GM18508 (cell line): ENCODE measurements around the gene TNS1.

Source experiments
- ATAC-seq: cut with Tn5 transposase; IDR thresholded peaks from one replicate; pipeline ENCODE4 v1.9.1; 2021; ENCODE audit warnings: moderate number of reproducible peaks; ENCODE audit not compliant: insufficient read depth, unreplicated experiment

TNS1 gene

GRCh38 chr2:217839750-217840107 lies 163.1 kb downstream of the TNS1 start:
- no peak for ATAC-seq

DNA sequence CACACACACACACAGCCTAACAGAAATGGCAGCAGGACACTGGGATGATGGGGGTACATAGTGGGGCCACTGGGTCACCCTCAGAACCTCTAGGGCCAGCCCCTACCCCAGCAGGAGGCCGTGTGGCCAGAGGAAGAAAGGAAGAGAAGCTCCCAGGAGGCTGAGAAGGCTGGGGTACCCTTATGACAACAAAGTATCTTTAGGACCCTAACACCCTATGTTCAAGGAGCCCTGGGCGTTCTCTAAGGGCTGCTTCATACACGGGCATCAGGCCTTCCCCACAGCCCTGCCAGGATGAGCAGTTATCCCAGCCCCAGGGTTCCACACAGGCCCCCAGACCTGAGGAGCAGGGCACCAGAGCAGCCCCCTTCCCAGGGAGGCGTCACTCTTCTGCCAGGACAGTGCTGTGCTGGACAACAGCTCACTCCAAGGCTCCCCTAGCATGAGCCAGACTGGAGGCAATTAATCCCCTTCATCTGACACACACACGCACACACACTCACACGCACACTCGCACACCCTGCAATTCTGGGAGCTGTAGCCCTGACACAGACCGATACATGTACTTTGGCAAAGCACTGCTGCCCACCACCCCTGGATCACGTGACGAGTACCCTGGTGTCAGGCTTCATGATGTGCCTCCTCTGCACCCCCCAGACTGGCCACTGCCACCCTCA lies 163.6 kb downstream of the TNS1 start:
- no peak for ATAC-seq

DNA sequence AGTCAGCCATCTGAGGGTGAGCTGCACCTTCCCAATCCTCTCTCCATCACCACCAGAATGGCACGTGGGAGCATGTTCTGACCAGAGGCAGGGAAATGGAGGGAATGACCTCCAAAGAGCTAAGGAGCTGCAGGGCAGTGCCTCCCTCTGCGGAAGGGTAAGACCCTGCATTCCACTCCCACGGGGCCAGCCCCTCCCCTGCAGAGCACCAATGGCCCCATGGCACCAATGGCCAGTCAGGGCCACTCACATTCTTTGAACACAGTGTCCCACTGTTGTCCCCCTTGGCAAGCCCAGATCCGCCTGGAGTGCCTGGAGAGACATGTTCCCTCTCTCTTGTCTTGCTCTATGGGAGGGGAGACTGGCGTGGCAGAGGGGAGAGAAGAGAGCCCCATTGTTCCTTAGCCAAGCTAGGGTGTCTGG lies 164.4 kb downstream of the TNS1 start:
- ATAC-seq = no peak

GRCh38 chr2:217837530-217837929 lies 165.3 kb downstream of the TNS1 start:
- ATAC-seq = no peak

DNA sequence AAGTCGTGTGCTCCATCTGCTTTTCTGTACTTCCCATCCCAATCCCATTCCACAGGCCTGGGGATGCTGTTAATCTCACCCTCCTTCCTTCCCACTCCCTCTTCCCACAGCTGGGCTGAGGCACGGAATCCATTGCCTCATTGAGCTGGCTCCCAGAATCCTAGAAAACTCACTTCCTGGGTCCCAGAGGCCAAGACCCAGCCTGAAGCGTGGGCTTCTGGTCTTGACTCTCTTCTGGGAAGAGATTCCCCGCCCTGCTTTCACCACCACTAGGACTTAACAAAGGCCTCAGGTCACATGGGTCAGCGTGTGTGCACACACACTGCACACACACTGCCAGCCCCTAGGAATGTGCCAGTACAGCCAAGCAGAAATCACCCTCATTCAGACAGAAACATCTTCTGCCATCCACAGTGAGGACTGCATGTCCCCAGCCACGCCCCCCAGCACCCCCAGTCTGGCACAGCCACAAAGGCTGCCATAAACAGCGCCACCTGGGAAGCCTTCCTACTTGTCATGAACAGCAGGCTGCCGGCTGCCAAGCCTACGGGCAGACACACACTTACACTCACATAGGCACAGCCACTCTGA lies 165.8 kb downstream of the TNS1 start:
- no peak for ATAC-seq

DNA sequence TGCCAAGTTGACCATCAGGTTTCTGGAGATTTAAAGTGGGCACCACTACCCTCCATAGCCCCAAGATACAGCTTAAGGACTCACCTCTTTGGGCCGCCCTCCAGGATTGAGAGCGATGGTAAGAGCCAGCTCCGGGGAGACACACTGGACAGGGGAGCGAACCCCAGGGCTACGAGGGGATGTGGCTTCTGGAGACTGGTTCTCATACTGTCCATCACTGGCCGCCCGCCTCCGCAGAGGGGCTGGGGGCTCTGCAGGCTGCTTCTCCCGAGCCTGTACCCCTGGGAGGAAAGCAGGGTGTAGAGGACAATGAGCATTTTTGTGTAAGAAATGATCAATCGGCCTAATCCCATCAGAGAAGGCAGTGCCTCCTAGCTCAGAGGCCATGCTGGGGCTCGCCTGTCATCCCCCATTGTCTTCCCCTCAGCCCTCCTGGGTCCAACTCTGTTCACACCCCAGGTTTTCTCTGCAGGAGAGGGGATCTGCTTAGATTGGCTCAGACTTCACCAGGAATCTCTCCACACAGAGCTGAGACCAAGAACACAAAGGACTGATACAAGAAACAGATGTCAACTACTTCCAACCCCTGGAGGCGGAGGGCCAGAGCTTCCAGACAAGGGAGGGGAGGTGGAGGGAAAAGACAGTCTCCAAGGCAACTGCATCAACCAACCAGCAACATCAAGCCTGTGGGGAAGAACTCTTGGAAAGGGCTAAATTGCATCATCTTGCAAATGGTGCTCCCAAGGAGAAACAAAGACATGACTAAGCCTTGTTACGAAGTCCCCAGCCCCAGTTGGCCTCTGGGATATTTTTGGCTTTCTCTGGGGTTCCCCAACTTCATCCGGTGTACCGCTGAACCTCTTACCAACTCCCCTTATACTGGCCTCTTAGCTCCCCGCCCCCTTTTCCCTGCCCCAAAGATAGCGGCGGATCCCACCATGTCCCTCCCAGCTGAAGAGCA lies 166.6 kb downstream of the TNS1 start:
- ATAC-seq = no peak

DNA sequence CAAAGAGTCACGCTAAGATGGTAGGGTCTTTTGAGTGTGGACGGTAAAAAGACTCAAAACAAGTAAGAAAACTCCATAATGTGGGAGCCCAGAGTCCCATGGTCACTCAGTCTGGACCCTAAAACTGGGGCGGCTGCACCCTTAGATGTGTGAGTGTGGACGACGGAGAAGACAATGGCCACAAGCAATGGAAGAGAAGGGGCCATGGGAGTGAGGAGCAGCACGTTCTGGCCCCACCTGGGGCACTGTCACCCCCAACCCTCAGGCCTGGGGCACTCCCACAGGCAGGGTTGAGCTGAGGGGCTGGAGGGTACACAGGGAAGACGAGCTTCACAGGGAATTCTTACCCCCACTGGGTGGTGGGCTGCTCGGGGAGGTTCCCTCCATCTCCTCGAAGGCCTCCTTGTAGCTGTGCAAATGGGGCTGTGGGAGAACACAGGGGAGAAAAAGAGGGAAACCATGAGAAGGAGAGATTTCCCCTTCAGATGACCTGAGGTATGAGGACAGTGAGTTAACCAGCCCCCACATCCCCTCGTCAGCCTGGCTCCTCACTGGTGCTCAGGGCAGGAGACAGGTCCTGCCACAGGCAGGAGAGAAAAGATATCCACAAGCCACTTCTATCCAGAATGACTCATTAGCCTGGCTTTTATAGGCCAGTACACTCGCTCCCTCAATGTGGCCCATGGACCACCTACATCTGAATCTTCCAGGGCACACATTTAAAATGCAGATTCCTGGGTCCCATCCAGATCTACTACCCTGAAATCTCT lies 167.9 kb downstream of the TNS1 start:
- ATAC-seq = no peak

DNA sequence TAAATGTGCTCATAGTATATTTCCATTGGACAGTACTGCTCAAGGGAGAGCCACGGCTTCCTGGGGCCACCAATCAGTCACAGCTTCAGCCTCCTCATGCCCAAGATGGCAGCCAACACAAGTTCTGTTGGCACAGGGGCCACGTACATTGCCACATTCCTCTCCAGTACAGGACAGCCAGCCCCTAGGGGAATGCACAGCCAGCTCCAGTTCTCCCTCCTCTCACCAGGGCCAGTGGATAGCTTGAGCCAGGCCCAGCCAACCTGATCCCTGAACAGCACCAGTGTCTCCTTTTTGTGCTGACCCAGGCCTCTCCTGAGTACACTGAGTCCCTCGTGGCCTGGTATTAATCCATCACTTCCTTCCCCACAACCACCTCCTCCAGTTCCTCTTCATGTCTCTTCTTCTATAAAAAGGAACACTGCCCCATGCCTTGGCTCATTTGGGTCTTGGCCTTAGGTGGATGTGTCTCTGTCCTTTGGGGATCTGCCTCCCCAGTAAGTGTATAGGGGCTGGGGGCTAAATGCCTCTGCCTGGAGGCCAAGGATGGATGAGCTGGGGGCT lies 168.7 kb downstream of the TNS1 start:
- no peak for ATAC-seq

GRCh38 chr2:217833439-217833838 lies 169.4 kb downstream of the TNS1 start:
- ATAC-seq = no peak

DNA sequence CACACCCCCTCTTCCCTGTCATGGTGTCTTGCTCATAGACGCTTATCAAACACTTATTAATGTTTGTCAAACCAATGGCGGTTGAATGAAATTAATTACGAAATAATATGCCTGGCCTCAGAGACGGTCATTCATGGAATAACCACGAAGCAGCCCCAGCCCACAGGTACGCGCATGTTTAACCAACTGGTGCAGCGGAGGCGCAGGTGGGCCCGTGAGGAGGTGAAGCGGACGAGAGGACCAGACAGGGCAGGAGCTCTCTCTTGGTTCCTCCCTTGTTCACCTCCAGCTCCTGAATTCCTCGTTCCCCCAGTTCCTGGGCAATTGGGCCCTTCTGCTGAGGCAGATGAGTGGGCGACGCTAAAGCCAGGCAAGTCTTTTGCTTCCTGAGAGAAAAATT lies 169.8 kb downstream of the TNS1 start:
- no peak for ATAC-seq

DNA sequence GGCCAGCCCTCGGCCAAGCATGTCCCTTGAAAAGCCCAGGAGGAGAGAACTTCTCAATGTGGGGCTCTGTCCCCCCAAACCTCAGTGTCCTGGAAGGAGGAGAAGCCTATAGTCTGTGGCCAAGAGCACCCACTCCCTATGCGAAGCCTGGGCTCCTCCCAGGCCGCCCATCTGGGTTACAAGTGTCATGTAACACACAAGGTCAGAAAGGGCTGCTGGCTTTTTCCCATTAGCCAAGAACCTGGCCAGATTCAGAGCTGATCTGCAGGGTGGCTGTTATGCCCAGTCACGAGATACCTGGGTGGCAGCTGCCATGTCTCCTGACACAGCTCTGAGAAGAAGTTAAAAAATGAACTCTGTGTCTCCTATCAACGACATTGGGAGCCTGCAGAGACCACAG lies 170.7 kb downstream of the TNS1 start:
- no peak for ATAC-seq

GRCh38 chr2:217831306-217831705 lies 171.5 kb downstream of the TNS1 start:
- ATAC-seq = no peak

DNA sequence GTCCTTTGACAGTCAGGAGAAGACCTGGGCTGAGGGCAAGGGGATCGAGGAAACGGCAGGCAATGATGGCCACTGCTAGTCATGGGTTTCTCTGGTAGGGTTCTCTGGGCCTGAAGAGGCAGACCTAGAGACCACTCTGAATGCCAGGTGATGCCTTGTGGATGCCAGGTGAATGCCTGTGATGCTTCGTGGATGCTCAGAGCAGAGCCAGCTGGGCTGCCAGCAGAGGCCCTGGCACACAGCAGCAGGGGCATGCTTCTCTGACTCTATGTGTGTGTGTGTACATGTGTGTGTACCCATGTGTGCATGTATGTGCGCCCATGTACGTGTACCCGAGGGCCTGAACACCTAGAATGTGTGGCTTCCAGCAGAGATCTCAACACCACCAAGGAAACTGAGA lies 172.0 kb downstream of the TNS1 start:
- ATAC-seq = no peak

DNA sequence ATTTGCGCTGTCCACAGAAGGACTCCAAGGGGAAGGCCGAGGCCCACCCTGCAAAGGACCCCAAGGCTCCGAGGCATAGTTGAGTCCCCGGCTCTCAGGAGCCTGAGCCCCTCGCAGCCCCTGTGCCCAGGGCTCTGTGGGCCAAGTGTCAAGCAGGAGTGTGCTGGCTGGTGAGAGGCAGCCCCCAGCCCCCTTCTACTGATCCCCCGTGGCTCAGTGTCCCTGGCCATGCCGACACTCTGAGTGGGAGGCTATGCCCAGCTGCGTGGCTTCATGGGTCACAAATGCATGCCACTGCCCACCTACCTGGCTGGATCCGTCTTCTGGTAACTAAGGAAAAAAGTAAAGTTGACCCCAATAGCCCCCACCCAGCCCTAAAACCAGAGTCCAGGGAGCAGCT lies 172.7 kb downstream of the TNS1 start:
- no peak for ATAC-seq

GRCh38 chr2:217829420-217829819 lies 173.4 kb downstream of the TNS1 start:
- ATAC-seq = no peak

DNA sequence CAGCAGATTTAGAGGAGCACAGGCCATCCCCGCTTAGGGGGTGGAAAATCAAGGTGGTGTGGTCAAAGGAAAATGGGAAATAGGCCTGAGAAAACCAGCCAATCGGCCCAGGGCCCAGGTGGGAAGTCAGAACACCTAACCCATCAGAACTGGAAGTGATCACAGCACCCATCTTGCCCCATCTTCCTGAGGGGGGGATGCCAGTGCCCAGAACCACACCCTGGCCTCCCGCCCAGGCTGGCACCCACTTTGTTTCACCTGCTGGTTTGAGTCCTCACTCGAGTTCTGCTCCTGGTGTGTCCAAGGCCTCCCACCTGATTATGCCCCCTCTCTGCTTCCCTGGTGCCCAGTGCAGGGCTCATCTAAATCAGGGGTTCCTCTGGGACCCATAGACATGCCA lies 174.5 kb downstream of the TNS1 start:
- ATAC-seq = no peak

GRCh38 chr2:217827430-217828201 lies 175.2 kb downstream of the TNS1 start:
- no peak for ATAC-seq

DNA sequence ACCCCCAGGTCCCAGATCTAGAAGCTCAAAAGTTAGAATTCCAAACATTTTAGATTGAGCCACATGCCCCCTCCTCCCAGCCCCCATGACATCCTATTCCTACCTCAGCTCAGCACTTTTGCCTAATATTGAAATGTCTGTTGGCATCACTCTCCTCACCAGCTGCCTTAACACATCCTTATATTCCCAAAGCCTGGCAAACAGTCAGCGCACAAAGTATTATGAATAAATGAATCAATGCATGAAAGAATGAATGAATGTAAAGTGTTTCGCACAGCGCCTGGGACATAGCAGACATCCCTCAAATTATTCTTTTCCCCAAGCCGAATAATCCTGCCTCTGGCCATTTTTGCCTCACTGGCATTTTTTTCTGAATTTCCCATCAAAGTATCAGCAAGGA lies 175.8 kb downstream of the TNS1 start:
- ATAC-seq = no peak

- no peak for ATAC-seq
These were observed 176.3 kb downstream of the TNS1 start for GRCh38 chr2:217826520-217826919.
